HEK293 (cell line): ENCODE results near the gene CNTN4.

Experiments used
- CTCF ChIA-PET: fragments of 350-600 bp; formaldehyde crosslinking; extraction: SDS; loops from one replicate; lab custom pipeline; 2021; ENCODE audit warnings: antibody characterized with exemption; lab: Yijun Ruan, JAX
- POLR2A ChIA-PET: fragments of 300-600 bp; formaldehyde crosslinking; extraction: SDS; loops from one replicate; lab custom pipeline; 2020; ENCODE audit warnings: antibody characterized with exemption, inconsistent platforms; lab: Yijun Ruan, JAX
- H3K27ac ChIP-seq: fragments of 200-500 bp; sonication (Bioruptor generic); 2 replicates; pipeline ENCODE4 v1.5.1; 2014; ENCODE audit warnings: low read depth, low read length, control low read depth, inconsistent platforms; ENCODE audit errors: extremely low read depth
- H3K36me3 ChIP-seq, 2 experiments: fragments of 200-500 bp in 1 of 2; sonication (Bioruptor generic) in 1 of 2; 1 replicate in 1 of 2; 2 replicates in 1 of 2; pipeline ENCODE4 v1.5.1; 2014 to 2017; ENCODE audit warnings: inconsistent platforms in 2 of 2, low read length in 2 of 2; ENCODE audit not compliant: control insufficient read depth in 2 of 2, insufficient read depth in 1 of 2
- H3K4me1 ChIP-seq: fragments of 200-500 bp; sonication (Bioruptor generic); 2 replicates; pipeline ENCODE4 v1.5.1; 2014; ENCODE audit warnings: mild to moderate bottlenecking, low read length, inconsistent platforms; ENCODE audit not compliant: control insufficient read depth, insufficient read depth
- H3K4me3 ChIP-seq: 2 replicates; pipeline ENCODE4 v1.5.1; 2011; ENCODE audit warnings: low read depth, mild to moderate bottlenecking, control low read depth, low read length, moderate library complexity
- H3K9me3 ChIP-seq: fragments of 200-500 bp; sonication (Bioruptor generic); 2 replicates; pipeline ENCODE4 v1.5.1; 2014; ENCODE audit warnings: low read depth, low read length, inconsistent platforms; ENCODE audit not compliant: control insufficient read depth, insufficient read depth
- GLI2 ChIP-seq: fragments of 450-650 bp; formaldehyde crosslinking; IDR thresholded peaks from 2 replicates; pipeline ENCODE4; 2017; ENCODE audit warnings: missing biosample characterization, missing genetic modification characterization, low read depth, borderline replicate concordance
- KLF16 ChIP-seq: fragments of 450-650 bp; formaldehyde crosslinking; IDR thresholded peaks from 2 replicates; pipeline ENCODE4 v1.5.1; 2017; ENCODE audit warnings: missing biosample characterization, missing genetic modification characterization
- KLF7 ChIP-seq: fragments of 450-650 bp; formaldehyde crosslinking; IDR thresholded peaks from 2 replicates; pipeline ENCODE4 v1.5.1; 2016; ENCODE audit warnings: missing biosample characterization, missing genetic modification characterization, borderline replicate concordance
- MYNN ChIP-seq: fragments of 450-650 bp; formaldehyde crosslinking; IDR thresholded peaks from 2 replicates; pipeline ENCODE4 v1.5.1; 2016; ENCODE audit warnings: missing biosample characterization, missing genetic modification characterization, borderline replicate concordance
- OVOL3 ChIP-seq: fragments of 450-650 bp; formaldehyde crosslinking; IDR thresholded peaks from 2 replicates; pipeline ENCODE4 v1.5.1; 2016; ENCODE audit warnings: missing biosample characterization, missing genetic modification characterization
- WT1 ChIP-seq: fragments of 450-650 bp; formaldehyde crosslinking; IDR thresholded peaks from 2 replicates; pipeline ENCODE4 v1.5.1; 2016; ENCODE audit warnings: missing biosample characterization, missing genetic modification characterization
- ZBTB1 ChIP-seq: fragments of 450-650 bp; formaldehyde crosslinking; IDR thresholded peaks from 2 replicates; pipeline ENCODE4 v1.5.1; 2016; ENCODE audit warnings: missing biosample characterization, missing genetic modification characterization
- ZBTB20 ChIP-seq: fragments of 450-650 bp; formaldehyde crosslinking; IDR thresholded peaks from 2 replicates; pipeline ENCODE4 v1.5.1; 2016; ENCODE audit warnings: missing biosample characterization, missing genetic modification characterization
- ZNF19 ChIP-seq: fragments of 450-650 bp; formaldehyde crosslinking; IDR thresholded peaks from 2 replicates; pipeline ENCODE4; 2016; ENCODE audit warnings: missing biosample characterization, missing genetic modification characterization, low read depth
- ZNF202 ChIP-seq: fragments of 450-650 bp; formaldehyde crosslinking; IDR thresholded peaks from 2 replicates; pipeline ENCODE4 v1.5.1; 2016; ENCODE audit warnings: missing biosample characterization, missing genetic modification characterization, borderline replicate concordance
- ZNF311 ChIP-seq: fragments of 450-650 bp; formaldehyde crosslinking; IDR thresholded peaks from 2 replicates; pipeline ENCODE4 v1.5.1; 2017; ENCODE audit warnings: missing biosample characterization, missing genetic modification characterization, borderline replicate concordance
- ZNF354C ChIP-seq: fragments of 450-650 bp; formaldehyde crosslinking; IDR thresholded peaks from 2 replicates; pipeline ENCODE4 v1.5.1; 2016; ENCODE audit warnings: missing biosample characterization, missing genetic modification characterization, low read depth, borderline replicate concordance
- ZNF398 ChIP-seq: fragments of 450-650 bp; formaldehyde crosslinking; IDR thresholded peaks from 2 replicates; pipeline ENCODE4 v1.5.1; 2017; ENCODE audit warnings: missing biosample characterization, missing genetic modification characterization
- ZNF610 ChIP-seq: fragments of 450-650 bp; formaldehyde crosslinking; IDR thresholded peaks from 2 replicates; pipeline ENCODE4 v1.5.1; 2016; ENCODE audit warnings: missing biosample characterization, missing genetic modification characterization, borderline replicate concordance
- ZNF692 ChIP-seq: fragments of 450-650 bp; formaldehyde crosslinking; IDR thresholded peaks from 2 replicates; pipeline ENCODE4 v1.5.1; 2016; ENCODE audit warnings: missing biosample characterization, missing genetic modification characterization
- ZNF747 ChIP-seq: fragments of 450-650 bp; formaldehyde crosslinking; IDR thresholded peaks from 2 replicates; pipeline ENCODE4 v1.5.1; 2016; ENCODE audit warnings: missing biosample characterization, missing genetic modification characterization
- ZSCAN23 ChIP-seq: fragments of 450-650 bp; formaldehyde crosslinking; IDR thresholded peaks from 2 replicates; pipeline ENCODE4 v1.5.1; 2016; ENCODE audit warnings: missing biosample characterization, missing genetic modification characterization
- TF ChIP-seq, protein P1 (sequence below): fragments of 450-650 bp; formaldehyde crosslinking; IDR thresholded peaks from 2 replicates; pipeline ENCODE4 v1.5.1; 2016; ENCODE audit warnings: missing biosample characterization, missing genetic modification characterization, low read depth
- TF ChIP-seq, protein P2 (sequence below): fragments of 450-650 bp; formaldehyde crosslinking; IDR thresholded peaks from 2 replicates; pipeline ENCODE4 v1.5.1; 2016; ENCODE audit warnings: missing biosample characterization, missing genetic modification characterization
- TF ChIP-seq, protein P3 (sequence below): fragments of 450-650 bp; formaldehyde crosslinking; IDR thresholded peaks from 2 replicates; pipeline ENCODE4 v1.5.1; 2016; ENCODE audit warnings: missing biosample characterization, missing genetic modification characterization

Gene CNTN4

DNA sequence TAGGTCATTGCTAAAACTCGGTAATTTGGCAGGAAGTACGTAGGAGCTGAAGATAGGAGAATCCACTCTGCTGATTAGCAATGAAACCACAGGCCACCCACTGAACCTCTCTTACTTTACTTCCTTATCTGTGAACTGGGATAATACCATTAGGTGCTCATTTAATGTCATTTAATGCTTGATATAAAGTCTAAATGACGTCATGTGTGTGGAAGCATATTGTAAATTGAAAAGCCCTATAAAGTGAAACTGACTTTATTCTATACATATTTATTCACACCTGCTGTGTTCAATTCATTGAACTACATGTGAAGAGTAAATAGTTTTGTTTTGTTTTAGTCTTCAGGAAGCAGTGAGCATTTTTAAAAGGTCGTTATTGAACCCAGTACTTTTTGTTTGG is 137.5 kb downstream of the CNTN4 start:
- TF ChIP-seq ZNF692 (tag by site-specific recombination): no peak
- TF ChIP-seq, protein P1, sequence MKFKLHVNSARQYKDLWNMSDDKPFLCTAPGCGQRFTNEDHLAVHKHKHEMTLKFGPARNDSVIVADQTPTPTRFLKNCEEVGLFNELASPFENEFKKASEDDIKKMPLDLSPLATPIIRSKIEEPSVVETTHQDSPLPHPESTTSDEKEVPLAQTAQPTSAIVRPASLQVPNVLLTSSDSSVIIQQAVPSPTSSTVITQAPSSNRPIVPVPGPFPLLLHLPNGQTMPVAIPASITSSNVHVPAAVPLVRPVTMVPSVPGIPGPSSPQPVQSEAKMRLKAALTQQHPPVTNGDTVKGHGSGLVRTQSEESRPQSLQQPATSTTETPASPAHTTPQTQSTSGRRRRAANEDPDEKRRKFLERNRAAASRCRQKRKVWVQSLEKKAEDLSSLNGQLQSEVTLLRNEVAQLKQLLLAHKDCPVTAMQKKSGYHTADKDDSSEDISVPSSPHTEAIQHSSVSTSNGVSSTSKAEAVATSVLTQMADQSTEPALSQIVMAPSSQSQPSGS (tag by site-specific recombination): peak; percentile 56; the same call in 1 of the 2 replicates
- no peak overlapping the region for H3K27ac ChIP-seq
- POLR2A ChIA-PET: no interaction called here
- H3K9me3 ChIP-seq: no peaks in the 10 kb centered on the region
- H3K4me1 ChIP-seq: 0 out of 2 replicates have a peak, but pooled peaks cover 2% of the 10 kb centered on the region
- no peak overlapping the region for H3K4me3 ChIP-seq
- no peaks in the 10 kb centered on the region for H3K36me3 ChIP-seq
- CTCF ChIA-PET: no interaction called here

DNA sequence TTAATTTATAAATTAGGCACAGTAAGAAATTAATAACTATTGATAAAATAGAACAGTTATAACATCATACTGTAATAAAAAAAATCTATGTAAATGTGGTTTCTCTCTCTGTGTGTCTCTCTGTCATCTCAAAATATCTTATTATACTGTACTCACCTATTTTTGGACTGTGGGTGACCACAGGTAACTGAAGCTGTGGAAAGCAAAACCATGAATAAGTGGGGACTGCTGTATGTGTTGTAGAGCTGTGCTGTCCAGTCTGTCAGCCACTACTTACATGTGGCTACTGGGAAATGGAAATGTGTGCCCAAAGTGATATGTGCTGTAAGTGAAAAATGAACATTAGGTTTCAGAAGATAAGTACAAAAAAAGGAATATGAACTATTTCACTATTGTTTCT is 145.5 kb downstream of the CNTN4 start:
- no peaks in the 10 kb centered on the region for H3K36me3 ChIP-seq
- CTCF ChIA-PET: interaction anchor here (0.8 kb wide), 2 partner anchors 77 to 677 kb away, joined by 4 read pairs; no protein-coding TSS in a partner anchor
- H3K27ac ChIP-seq: no peak overlapping the region
- no peak overlapping the region for H3K4me3 ChIP-seq
- TF ChIP-seq ZNF354C (tag by site-specific recombination) (no peak), KLF7 (tag by site-specific recombination) (no peak), ZNF398 (tag by site-specific recombination) (no peak), ZNF19 (tag by site-specific recombination) (no peak), ZNF311 (tag by site-specific recombination) (no peak), OVOL3 (tag by site-specific recombination) (no peak), ZNF202 (no peak), ZBTB20 (tag by site-specific recombination) (no peak), ZNF747 (tag by site-specific recombination) (no peak), ZBTB1 (no peak), MYNN (tag by site-specific recombination) (no peak), GLI2 (tag by site-specific recombination) (no peak), ZNF610 (tag by site-specific recombination) (no peak), ZSCAN23 (no peak), WT1 (tag by site-specific recombination) (no peak), KLF16 (tag by site-specific recombination) (no peak)
- TF ChIP-seq, protein P2, sequence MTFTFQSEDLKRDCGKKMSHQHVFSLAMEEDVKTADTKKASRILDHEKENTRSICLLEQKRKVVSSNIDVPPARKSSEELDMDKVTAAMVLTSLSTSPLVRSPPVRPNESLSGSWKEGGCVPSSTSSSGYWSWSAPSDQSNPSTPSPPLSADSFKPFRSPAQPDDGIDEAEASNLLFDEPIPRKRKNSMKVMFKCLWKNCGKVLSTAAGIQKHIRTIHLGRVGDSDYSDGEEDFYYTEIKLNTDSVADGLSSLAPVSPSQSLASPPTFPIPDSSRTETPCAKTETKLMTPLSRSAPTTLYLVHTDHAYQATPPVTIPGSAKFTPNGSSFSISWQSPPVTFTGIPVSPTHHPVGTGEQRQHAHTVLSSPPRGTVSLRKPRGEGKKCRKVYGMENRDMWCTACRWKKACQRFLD: no peak
- TF ChIP-seq, protein P3, sequence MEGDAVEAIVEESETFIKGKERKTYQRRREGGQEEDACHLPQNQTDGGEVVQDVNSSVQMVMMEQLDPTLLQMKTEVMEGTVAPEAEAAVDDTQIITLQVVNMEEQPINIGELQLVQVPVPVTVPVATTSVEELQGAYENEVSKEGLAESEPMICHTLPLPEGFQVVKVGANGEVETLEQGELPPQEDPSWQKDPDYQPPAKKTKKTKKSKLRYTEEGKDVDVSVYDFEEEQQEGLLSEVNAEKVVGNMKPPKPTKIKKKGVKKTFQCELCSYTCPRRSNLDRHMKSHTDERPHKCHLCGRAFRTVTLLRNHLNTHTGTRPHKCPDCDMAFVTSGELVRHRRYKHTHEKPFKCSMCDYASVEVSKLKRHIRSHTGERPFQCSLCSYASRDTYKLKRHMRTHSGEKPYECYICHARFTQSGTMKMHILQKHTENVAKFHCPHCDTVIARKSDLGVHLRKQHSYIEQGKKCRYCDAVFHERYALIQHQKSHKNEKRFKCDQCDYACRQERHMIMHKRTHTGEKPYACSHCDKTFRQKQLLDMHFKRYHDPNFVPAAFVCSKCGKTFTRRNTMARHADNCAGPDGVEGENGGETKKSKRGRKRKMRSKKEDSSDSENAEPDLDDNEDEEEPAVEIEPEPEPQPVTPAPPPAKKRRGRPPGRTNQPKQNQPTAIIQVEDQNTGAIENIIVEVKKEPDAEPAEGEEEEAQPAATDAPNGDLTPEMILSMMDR (tag by site-specific recombination): no peak
- POLR2A ChIA-PET: no interaction called here
- no peaks in the 10 kb centered on the region for H3K9me3 ChIP-seq
- H3K4me1 ChIP-seq: no peaks in the 10 kb centered on the region
